ENCODE results near the gene SIAH1.
"Not testable (repeated sequence)": the region's sequence is repeated elsewhere in the genome, so short reads cannot be mapped to it uniquely, and the experiment has no call there.

SIAH1 gene

DNA sequence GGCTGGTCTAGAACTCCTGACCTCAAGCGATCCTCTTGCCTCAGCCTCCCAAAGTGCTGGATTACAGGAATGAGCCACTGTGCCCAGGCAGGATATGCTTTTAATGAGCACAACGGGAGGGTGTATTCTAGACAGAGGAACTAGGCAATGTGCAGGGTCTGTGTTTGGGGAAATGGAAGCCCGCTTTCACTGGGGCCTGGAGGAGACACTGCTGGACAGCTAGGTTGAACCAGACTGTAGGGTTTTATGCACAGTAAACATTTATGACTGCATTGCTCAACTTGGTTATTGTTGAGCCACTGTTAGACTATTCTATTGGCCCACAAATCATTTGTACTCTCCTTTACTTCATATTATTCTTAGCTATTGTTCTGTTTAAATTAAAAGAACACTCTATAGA, 10.2 kb upstream of the SIAH1 start:
- in situ Hi-C loops (cut with HindIII; ENCODE audit: low pct_ligation_motif_present, low pct_unique_long_range_greater_than_20kb, low sequenced_read_pairs) = no loop called here
- no peak for DNase-seq

- in situ Hi-C loops (cut with HindIII; ENCODE audit: low pct_ligation_motif_present, low pct_unique_long_range_greater_than_20kb, low sequenced_read_pairs) = no loop called here
- DNase-seq = no peak
Measured at GRCh38 chr16:48394355-48394703, 9.1 kb upstream of the SIAH1 start.

DNA sequence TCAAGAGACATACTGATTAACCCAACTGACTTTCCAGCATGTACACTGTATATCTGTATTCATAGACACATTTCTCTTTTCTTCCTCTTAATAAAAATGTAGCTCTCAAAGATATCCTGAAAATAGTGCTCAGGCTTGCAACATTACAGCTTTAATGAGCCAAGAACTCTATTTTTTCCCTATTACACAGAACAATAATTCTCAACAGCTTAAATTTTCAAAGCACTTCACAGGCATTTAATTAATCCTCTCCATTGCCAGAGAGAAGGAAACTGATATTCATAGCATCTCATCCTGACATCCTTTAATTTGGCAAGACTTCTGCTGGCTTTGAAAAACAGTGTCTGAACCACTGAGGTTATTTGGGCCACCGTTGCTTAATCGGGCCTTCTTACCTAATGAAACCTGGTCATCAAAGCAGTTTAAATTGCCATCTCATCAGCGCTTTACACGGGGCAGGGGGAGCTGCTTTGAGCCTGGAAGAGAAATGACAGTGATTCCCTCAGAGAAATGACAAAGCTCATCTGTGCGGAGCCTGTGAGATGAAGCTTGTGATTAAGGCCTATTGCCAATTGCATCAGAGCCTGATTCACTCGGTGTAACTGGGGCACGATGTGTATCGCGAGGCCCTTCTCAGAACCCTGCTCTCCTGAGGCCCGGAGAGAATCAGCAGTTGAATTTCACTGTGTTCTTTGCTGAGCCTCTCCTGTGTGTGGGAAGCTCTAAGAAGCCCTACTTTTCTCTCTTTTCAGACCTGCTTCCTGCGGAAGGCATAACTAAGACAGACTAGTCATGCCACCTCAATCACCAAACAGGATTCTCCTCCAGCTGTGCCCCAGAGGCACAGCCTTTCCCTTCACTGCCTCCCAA, 8.5 kb upstream of the SIAH1 start:
- no peak for DNase-seq
- in situ Hi-C loops (cut with HindIII; ENCODE audit: low pct_ligation_motif_present, low pct_unique_long_range_greater_than_20kb, low sequenced_read_pairs) = no loop called here

- in situ Hi-C loops (cut with HindIII; ENCODE audit: low pct_ligation_motif_present, low pct_unique_long_range_greater_than_20kb, low sequenced_read_pairs) = no loop called here
- DNase-seq = no peak
Measured at GRCh38 chr16:48392407-48392806, 7.2 kb upstream of the SIAH1 start.

GRCh38 chr16:48386559-48387312, 1.5 kb upstream of the SIAH1 start:
- no peak for DNase-seq
- in situ Hi-C loops (cut with HindIII; ENCODE audit: low pct_ligation_motif_present, low pct_unique_long_range_greater_than_20kb, low sequenced_read_pairs) = no loop called here

GRCh38 chr16:48384520-48385252, 527 bp downstream of the SIAH1 start:
- in situ Hi-C loops (cut with HindIII; ENCODE audit: low pct_ligation_motif_present, low pct_unique_long_range_greater_than_20kb, low sequenced_read_pairs) = no loop called here

GRCh38 chr16:48383877-48384519, 1.2 kb downstream of the SIAH1 start:
- in situ Hi-C loops (cut with HindIII; ENCODE audit: low pct_ligation_motif_present, low pct_unique_long_range_greater_than_20kb, low sequenced_read_pairs) = no loop called here
- DNase-seq = peak; percentile 63

More at GRCh38 chr16:48384520-48385252, 527 bp downstream of the SIAH1 start:
- peak; percentile 71 for DNase-seq

- in situ Hi-C loops (cut with HindIII; ENCODE audit: low pct_ligation_motif_present, low pct_unique_long_range_greater_than_20kb, low sequenced_read_pairs) = no loop called here
- DNase-seq = peak; percentile 32
Measured at GRCh38 chr16:48383009-48383876, 2.0 kb downstream of the SIAH1 start.

DNA sequence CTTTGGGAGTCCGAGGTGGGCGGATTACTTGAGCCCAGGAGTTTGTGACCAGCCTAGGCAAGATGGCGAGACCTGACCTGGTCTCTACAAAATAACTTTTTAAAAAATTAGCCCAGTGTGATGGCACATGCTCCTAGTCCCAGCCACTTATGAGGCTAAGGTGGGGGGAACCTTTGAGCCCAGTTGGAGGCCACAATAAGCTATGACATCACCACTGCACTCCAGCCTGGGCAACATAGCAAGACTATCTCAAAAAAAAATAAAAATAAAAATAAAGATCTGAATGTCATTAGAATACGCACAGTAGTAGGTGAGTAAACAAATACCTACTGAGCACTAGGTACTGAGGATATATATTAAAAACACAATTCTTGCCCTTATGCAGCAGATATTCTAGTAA, 3.1 kb downstream of the SIAH1 start:
- DNase-seq = no peak
- in situ Hi-C loops (cut with HindIII; ENCODE audit: low pct_ligation_motif_present, low pct_unique_long_range_greater_than_20kb, low sequenced_read_pairs) = no loop called here

DNA sequence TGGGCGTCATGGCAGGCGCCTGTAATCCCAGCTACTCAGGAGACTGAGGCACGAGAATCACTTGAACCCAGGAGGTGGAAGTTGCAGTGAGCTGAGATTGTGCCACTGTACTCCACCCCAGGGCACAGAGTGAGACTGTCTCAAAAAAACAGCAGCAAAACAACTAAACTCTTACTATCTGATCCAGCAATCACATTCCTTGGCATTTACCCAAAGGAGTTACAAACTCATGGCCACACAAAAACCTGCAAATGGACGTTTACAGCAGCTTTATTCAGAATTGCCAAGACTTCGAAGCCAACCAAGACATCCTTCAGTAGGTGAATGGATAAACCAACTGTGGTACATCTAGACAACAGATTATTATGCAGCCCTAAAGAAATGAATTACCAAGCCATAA, 4.0 kb downstream of the SIAH1 start:
- DNase-seq = no peak
- in situ Hi-C loops (cut with HindIII; ENCODE audit: low pct_ligation_motif_present, low pct_unique_long_range_greater_than_20kb, low sequenced_read_pairs) = no loop called here

DNA sequence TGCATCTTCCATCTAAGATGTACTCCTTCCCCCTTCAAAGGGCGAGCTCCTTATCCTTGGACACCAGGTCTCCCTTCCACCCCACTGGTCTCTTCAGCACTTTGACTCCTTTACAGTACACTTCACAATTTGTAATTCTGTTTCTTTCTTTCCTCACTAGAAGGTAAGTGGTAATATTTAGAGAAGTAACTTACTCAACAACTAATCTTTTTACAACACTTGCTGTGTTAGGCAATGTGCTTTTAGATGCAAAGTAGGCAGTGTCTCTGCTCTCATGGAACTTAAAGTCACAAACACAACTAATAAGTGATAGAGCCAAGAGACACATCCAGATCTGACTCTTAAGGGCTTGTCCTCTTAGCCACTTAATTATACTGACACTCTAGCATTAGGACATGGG, 6.4 kb downstream of the SIAH1 start:
- in situ Hi-C loops (cut with HindIII; ENCODE audit: low pct_ligation_motif_present, low pct_unique_long_range_greater_than_20kb, low sequenced_read_pairs) = no loop called here
- no peak for DNase-seq

DNA sequence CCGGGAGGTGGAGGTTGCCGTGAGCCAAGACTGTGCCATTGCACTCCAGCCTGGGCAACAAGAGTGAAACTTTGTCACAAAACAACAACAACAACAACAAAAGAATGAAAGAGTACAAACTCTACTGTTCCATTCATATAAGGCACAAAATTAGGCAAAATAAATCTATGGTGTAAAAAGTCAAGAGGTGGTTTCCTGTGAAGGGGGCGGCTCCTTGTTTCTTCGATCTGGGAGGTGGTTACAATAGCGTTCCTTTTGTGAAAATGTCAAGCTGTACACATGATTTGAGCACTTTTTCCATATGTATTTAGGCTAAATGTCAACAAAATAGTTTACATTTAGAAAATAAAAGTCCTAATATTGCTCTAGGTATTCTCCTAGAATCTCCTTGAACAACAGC, 6.9 kb downstream of the SIAH1 start:
- DNase-seq = no peak
- in situ Hi-C loops (cut with HindIII; ENCODE audit: low pct_ligation_motif_present, low pct_unique_long_range_greater_than_20kb, low sequenced_read_pairs) = no loop called here

- DNase-seq; in situ Hi-C loops (cut with HindIII; ENCODE audit: low pct_ligation_motif_present, low pct_unique_long_range_greater_than_20kb, low sequenced_read_pairs): not testable (repeated sequence)
Measured at GRCh38 chr16:48377301-48377700, 7.9 kb downstream of the SIAH1 start.

DNA sequence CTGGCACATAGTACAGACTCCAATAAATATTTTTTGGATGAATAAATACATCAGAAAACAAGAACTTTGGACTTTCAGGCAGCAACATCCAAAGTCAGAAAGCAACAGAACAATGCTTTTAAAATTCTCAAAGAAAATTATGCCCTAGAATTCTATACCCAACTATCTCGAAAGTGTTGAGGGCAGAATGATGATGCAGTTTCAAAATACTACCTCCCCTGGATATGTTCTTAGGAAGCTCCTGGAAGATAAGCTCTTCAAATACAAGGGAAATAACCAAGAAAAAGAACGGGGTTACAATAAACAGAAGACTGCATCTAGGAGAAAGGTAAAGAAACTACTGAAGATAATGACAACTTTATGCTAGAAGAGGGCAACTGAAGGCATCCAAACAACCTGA, 11.0 kb downstream of the SIAH1 start:
- DNase-seq = no peak
- in situ Hi-C loops (cut with HindIII; ENCODE audit: low pct_ligation_motif_present, low pct_unique_long_range_greater_than_20kb, low sequenced_read_pairs) = no loop called here

DNA sequence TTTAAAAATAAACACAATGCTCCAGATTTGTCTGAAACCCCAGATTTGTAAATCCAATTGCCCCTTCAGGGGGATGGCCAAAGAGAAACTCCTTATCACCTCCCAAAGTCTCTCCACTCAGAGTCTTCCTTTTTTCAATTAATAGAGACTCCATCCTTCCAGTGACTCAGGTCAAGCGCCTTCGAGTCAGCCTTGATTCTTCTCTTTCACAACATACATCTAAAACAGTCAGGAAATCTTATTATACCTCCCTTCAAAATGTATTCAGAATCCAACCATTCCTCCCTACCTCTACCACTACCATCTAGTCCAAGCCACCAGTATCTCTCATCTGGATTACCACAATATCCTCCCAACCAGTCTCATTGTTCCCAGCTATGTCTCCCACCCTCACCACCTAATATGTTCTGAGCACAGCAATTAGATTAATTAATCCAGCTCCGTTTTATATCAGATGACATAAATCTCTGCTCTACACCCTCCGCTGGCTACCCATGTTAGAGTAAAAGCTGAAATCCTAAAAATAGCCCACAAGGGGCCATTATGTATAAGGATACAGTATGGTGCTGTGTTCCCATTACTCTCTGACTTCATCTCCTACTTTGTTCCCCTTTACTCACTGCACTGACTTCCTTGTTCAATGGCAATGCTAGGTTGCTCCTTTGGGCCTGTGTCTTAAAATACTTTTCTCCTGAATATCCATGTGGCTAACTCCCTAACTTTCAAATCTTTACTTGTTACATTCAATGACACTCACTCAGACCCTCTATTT, 11.8 kb downstream of the SIAH1 start:
- in situ Hi-C loops (cut with HindIII; ENCODE audit: low pct_ligation_motif_present, low pct_unique_long_range_greater_than_20kb, low sequenced_read_pairs) = no loop called here
- DNase-seq = no peak

DNA sequence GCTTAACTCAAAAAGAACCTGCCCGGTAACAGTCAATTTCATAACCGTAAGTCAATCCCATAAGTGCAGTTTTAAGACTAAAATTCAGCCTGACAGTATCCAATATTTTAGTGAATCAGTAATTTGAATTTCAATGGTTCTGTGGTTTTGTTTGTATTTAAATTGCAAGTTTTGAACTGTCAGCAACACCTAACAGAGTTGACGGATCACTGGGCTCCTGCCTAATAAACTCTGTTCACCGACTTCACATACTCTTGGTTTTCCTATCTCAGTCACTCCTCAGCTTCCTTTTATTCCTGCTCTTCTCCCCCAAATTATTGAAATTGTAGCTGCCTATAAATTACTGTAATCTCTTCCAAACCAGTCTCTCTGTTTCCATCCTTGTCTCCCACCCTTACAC, 12.5 kb downstream of the SIAH1 start:
- in situ Hi-C loops (cut with HindIII; ENCODE audit: low pct_ligation_motif_present, low pct_unique_long_range_greater_than_20kb, low sequenced_read_pairs) = no loop called here
- no peak for DNase-seq

DNA sequence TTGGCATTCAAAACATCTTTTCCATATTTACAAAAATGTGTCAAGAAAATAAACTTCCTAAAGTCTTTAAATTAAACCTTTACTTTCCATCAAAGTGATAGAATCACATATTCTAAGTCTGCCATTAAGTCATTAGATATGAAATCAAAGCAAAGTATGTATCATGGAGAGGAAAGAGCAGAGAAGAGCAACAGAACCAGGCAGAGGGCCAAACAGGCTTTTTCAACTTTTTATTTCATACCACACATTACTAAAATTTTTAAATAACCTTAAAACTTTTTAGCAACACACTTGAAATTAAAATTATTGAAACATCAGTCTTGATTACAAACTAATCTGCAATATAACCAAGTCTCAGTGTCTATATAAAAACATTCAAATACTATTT, 13.8 kb downstream of the SIAH1 start:
- no peak for DNase-seq
- in situ Hi-C loops (cut with HindIII; ENCODE audit: low pct_ligation_motif_present, low pct_unique_long_range_greater_than_20kb, low sequenced_read_pairs) = no loop called here

All from ACHN (cell line).